Measurements from ENCODE around the gene CAMKK2.
"Not testable (repeated sequence)": the region's sequence is repeated elsewhere in the genome, so short reads cannot be mapped to it uniquely, and the experiment has no call there.

CAMKK2 gene

DNA sequence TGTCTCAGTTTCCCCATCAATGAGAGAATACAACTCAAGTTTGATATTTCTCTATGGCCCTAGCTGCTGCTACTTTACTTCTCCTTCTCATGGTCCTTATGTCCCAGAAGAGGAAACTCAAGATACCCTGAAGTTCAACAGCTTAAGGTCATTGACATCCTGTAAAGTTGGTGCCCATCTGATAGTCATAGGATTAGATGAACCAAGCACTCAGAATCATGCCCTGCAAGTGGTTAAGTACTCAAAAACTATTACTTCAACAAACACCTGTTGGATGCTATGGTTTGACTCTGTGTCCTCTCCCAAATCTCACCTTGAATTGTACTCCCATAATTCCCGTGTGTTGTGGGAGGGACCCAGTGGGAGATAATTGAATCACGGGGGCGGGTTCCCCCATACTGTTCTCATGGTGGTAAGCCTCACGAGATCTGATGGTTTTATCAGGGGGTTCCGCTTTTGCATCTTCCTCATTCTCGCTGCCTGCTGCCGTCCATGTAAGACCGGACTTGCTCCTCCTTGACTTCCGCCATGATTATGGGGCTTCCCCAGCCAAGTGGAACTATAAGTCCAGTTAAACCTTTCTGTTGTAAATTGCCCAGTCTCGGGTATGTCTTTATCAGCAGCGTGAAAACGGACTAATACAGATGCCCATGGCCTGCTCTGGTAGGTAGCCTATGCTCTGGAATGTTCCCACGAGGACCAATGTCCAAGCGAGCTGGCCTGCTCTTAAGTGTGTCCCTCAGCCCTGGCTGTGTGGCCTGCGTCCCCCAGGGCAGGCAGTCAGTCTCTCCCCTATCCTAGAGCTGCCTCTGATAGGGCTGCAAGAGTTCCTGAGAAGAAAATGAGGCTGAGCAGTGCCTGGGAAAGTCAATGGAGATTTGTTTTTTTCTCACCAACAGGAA lies 18.1 kb downstream of the CAMKK2 start:
- no peak for DNase-seq

DNA sequence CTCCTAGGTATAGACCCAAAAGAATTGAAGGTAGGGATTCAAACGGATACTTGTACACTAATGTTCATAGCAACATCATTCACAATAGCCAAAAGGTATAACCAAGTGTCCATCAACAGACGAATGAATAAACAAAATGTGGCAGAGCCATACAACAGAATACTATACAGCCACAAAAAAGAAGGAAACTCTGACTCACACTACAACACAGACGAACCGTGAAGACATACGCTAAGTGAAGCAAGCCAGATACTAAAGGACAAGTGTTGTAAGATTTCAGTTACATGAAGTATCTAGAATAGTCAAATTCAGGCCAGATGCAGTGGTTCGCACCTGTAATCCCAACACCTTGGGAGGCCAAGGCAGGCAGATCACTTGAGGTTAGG lies 19.1 kb downstream of the CAMKK2 start:
- DNase-seq: no peak

DNA sequence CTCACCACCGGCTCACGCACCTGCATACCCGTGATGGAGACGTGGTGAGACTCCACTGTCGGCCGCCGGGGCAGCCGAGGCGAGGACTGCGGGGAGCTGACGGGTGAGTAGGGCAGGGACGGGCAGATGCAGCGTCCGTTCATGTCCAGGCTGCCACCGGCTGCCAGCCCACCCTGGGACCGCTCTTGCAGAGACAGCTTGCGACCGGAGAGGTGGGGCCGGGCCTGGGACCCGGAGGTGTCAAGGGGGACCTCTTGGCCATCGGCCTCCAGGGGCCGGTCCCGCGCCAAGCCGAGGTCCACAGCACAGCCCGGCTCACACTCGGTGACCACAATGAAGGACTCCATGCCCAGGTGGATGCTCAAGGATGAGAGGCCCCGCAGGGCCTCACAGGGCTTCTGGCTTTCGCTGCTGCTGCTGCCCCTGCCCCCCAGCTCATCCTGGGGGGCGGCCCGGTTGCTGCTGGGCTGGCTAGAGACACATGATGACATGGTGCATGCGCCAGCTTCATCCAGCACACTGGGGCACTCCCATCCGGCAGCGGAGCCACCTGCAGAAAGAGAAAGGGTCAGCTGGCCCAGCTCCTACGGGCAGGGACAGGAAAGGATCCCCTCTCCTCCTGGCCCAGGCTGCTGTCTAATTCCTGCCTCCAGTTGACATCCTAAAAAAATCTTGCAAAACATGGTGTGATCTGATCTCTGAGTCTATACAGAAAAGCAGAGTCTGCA lies 22.3 kb downstream of the CAMKK2 start:
- no peak for DNase-seq

- DNase-seq: no peak
Measured at GRCh38 chr12:121273364-121273896, 23.1 kb downstream of the CAMKK2 start.

DNA sequence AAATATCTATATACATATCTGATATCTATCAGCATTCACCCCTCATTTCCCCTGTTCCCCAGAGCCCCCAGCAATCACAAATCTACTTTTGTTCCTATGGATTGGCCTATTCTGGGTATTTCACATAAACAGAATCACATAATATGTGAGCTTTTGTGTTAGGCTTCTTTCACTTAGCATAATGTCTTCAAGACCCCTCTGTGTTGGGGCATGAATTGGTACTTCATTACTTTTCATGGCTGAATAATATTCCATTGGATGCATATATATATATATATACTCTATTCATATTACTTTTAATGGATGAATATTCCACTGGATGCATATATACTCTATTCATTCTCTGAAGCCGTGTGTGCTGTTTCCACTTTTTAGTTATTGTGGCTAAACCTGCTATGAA lies 28.7 kb downstream of the CAMKK2 start:
- no peak for DNase-seq

- no peak for DNase-seq
Measured at GRCh38 chr12:121264951-121265515, 31.5 kb downstream of the CAMKK2 start.

GRCh38 chr12:121264135-121264534 lies 32.4 kb downstream of the CAMKK2 start:
- no peak for DNase-seq

DNA sequence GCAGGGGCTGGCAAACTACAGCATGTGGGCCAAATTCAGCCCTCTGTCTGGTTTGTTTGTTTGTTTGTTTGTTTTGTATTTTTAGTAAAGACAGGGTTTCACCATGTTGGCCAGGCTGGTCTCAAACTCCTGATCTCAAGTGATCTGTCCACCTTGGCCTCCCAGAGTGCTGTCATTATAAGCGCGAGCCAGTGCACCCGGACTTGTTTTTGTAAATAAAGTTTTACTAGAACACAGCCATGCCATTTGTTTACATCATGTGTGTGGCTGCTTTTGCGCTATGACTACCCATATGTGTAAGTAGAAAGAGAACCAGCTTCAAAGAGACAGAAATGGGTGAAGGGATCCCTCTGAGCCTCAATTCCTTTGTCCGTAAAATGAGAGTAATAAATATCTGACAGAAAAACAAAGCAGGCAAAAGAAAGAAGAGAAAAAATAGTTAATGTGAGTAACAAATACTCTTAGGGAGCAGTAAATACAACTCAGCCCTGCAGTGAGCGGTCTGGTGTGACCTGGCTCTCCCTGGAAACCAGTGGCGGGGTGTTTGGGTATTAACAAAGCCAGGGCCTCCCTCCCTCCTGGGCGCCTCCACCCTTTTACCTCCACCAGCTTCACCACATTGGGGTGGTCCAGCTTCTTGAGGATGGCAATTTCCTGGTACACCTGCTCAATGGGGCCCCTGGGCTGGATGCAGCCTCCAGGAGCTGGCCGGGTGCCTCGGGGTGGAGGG lies 33.1 kb downstream of the CAMKK2 start:
- DNase-seq: no peak

DNA sequence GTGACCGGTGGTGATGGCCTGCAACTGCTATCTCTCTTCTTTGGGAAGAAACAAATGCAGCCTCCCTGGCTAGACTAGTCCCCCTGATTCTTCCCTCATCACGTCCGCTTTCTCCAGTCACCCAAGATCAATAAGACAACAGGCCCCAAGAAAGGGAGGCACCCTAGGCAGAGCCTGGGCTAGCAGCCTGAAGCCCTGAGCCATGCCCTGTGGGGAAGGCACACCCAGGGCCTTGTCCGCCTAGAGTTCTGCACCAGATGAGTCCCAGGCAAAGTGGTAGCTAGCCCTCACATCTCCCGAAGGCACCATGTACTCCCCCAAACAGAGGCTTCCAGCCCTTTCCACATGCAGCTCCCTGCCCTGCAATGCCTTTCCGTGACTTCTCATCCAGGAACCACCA lies 35.1 kb downstream of the CAMKK2 start:
- no peak for DNase-seq

GRCh38 chr12:121260091-121260490 lies 36.4 kb downstream of the CAMKK2 start:
- no peak for DNase-seq

DNA sequence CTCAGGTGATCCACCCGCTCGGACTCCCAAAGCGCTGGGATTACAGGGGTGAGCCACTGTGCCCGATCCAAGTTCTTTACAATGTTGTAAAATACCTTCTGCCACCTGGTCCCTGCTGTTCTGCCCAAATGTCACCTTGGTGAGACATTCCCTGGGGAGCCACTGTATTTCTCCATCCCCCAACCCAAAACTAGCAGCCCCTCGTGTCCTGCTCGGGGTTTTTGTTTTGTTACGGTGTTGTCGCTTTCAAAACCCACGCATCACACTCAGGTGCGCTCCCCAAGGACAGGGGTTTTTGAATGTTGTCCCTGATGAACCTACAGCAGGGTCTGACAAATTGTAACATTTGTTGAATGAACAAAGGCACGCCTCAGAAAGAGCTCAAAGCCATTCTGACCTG lies 37.4 kb downstream of the CAMKK2 start:
- no peak for DNase-seq

DNA sequence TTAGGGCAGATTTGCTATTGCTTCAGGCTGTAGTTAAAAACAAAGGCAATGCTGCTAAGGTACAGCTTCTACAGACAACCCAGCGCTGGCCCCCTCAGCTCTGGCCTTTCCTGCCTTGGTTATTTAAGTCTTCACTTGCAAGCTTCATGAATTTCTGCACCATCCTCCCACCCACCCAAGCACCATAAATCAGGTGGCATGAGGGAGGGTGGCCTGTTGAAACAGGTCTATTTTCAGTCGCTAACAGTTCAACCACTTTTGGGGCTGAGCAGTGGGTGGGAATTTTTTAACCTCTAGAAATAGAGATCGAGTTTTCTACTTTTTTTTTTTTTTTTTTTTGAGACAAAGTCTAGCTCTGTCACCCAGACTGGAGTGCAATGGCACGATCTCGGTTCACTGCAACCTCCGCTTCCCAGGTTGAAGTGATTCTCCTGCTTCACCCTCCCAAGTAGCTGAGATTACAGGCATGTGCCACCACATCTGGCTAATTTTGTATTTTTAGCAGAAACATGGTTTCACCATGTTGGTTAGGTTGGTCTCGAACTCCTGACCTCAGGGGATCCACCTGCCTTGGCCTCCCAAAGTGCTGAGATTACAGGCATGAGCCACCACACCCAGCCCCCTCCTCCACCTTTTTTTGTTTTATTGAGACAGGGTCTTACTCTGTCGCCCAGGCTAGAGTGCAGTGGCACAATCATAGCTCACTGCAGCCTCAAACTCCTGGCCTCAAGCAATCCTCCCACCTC lies 38.6 kb downstream of the CAMKK2 start:
- DNase-seq: not testable (repeated sequence)

GRCh38 chr12:121255433-121255832 lies 41.1 kb downstream of the CAMKK2 start:
- DNase-seq: no peak

GRCh38 chr12:121253638-121254335 lies 42.7 kb downstream of the CAMKK2 start:
- DNase-seq: no peak

GRCh38 chr12:121252712-121253345 lies 43.7 kb downstream of the CAMKK2 start:
- DNase-seq: no peak

- no peak for DNase-seq
Measured at GRCh38 chr12:121251838-121252237, 44.7 kb downstream of the CAMKK2 start.

GRCh38 chr12:121250359-121250758 lies 46.1 kb downstream of the CAMKK2 start:
- DNase-seq: no peak

DNA sequence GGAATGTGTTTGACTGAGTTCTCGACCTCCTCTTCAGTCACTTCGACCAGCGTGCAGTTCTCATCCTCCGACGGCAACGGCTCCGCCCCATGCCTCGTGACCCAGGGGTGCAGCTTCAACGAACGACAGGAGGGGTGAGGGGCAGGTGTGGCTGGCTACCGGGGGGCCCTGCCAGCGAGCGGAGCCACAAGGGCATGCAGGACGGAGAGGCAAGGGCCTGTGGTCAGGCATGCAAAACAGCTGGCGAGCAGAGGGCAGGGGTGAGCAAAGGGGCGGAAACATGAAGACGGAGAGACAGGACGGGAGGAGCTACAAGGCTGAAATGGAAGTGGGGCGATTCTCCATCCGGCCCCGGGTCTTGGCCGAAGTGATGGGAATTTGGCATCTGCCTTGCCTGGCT lies 47.9 kb downstream of the CAMKK2 start:
- DNase-seq: no peak

GRCh38 chr12:121246893-121247557 lies 49.5 kb downstream of the CAMKK2 start:
- DNase-seq: no peak

DNA sequence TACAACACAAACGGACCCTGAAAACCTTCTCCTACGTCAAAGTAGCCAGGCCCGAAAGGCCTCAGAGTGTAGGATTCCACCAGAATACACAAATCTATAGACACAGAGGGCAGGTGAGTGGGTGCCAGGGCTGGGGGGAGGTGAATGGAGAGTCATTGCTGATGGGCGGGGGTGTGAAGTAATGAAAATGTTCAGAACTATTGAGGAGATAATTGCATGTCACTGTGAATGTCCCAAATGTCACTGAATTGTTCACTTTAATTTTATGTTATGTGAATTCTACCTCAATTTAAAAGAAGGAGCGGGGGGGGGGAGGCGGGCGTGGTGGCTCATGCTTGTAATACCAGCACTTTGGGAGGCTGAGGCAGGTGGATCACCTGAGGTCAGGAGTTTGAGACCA lies 50.6 kb downstream of the CAMKK2 start:
- no peak for DNase-seq
